ENCODE measurements around the gene CRYBG3.

DNA sequence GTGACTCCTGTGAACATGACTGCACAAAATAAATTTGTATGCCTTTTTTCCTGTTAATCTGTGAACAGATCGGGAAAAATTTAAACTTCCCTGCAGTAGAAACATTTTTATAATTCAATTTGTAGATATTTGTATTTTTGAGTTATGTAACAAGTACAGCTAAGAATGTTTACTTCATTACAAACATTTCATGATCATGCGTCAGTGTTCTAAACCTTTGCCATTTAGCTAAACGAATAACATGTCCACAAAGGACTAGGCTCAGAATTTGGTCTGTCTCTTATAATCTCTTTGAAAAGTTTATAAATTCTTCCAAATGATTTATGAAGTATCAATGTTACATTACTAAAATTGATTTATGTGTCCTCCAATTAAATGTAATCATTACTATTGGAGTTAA, 17.3 kb upstream of the CRYBG3 start:
- TF ChIP-seq, protein P1, sequence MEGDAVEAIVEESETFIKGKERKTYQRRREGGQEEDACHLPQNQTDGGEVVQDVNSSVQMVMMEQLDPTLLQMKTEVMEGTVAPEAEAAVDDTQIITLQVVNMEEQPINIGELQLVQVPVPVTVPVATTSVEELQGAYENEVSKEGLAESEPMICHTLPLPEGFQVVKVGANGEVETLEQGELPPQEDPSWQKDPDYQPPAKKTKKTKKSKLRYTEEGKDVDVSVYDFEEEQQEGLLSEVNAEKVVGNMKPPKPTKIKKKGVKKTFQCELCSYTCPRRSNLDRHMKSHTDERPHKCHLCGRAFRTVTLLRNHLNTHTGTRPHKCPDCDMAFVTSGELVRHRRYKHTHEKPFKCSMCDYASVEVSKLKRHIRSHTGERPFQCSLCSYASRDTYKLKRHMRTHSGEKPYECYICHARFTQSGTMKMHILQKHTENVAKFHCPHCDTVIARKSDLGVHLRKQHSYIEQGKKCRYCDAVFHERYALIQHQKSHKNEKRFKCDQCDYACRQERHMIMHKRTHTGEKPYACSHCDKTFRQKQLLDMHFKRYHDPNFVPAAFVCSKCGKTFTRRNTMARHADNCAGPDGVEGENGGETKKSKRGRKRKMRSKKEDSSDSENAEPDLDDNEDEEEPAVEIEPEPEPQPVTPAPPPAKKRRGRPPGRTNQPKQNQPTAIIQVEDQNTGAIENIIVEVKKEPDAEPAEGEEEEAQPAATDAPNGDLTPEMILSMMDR (IDR thresholded peaks at IDR 0.05), result no peak
- TF ChIP-seq EP300 (IDR thresholded peaks at IDR 0.05) (no peak), POLR2A (IDR thresholded peaks at IDR 0.05) (no peak), POLR2AphosphoS5 (IDR thresholded peaks at IDR 0.05) (no peak)

Measured in upper lobe of left lung (tissue), 4 donors.